ENCODE data around the gene WARS2.

WARS2 gene

DNA sequence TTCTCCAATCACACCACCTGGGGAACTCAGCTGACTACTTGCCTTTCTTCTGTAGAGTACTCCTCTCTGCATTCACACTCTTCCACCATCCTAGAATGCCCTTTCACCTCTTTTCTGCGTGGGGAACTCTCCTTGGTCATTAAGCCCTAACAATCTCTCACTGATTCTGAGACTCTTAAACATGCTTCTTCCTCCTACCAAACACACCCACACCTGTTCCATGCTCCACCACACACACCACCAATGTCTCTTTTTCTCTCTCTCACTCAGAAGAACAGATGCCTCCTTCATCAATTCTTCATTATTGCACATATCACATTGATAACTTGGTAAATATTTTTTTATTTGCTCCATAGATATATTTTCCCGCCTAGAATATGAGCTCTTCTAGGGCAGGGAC, 53.6 kb downstream of the WARS2 start:
- Mint-ChIP-seq H3K9me3 (peaks cover 3% of the 10 kb centered on the region), H3K4me3 (no peak overlapping the region), H3K4me1 (ENCODE audit: low read depth) (no peaks in the 10 kb centered on the region), H3K27me3 (ENCODE audit: low read depth) (no peaks in the 10 kb centered on the region), H3K27ac (no peak overlapping the region), H3K36me3 (ENCODE audit: low read depth) (no peaks in the 10 kb centered on the region)
- DNase-seq (ENCODE audit: low spot score): no peak

DNA sequence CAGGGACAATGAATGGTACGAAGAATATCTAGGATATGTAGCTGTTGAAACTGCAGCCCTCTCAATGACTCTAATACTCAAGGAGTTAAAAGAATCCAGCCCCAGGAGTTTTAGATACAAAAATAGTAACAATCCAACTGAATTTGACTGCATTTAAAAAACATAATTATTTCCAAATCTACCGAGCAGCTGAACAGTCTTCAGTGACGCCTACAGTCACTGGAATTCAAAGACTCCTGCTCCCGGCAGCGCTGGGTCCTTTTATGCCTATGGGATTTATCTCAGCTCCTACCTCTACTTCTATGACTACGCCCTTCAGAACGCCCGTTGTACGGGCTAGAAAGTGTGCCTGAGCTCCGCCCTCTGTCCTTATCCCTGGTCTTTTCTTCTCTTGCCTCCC, 55.7 kb downstream of the WARS2 start:
- H3K27me3 Mint-ChIP-seq (ENCODE audit: low read depth): no peaks in the 10 kb centered on the region
- H3K36me3 Mint-ChIP-seq (ENCODE audit: low read depth): no peaks in the 10 kb centered on the region
- peaks cover 7% of the 10 kb centered on the region for H3K9me3 Mint-ChIP-seq
- no peak for DNase-seq (ENCODE audit: low spot score)
- no peak overlapping the region for H3K27ac Mint-ChIP-seq
- H3K4me1 Mint-ChIP-seq (ENCODE audit: low read depth): no peaks in the 10 kb centered on the region
- no peak overlapping the region for H3K4me3 Mint-ChIP-seq

DNA sequence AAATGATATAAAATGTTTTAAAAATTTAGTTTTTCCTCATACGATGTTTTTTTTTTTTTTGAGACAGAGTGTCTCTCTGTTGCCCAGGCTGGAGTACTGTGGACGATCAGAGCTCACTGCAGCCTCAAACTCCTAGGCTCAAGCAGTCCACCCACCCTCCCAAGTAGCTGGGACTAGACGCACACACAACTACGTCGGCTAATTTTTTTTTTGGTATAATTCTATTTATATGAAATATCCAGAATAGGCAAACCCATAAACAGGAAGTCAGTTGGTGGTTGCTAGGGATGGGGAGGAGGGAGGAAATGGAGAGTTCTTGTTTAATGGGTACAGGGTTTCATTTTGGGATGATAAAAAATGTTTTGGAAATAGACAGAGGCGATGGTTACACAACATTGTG, 56.5 kb downstream of the WARS2 start:
- no peak for DNase-seq (ENCODE audit: low spot score)
- Mint-ChIP-seq H3K4me3 (no peak overlapping the region), H3K9me3 (peaks cover 9% of the 10 kb centered on the region)

DNA sequence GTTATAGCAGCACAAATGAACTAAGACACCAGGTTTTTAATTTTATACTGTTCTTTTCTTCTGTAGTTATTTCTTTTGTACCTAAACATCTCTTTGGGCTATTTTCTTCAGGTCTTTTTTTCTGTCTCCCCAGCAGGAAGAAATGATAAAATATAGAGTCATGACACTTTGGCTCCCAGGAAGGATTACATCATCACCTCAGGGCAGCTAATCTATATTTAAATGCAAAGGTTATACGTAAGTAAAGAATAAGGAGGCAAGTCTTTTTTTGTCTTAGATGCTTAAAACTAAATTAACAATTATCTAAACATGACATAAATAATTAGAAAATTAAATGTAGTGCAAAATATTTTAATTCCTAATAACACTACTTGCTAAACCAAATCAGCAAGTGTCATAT, 57.0 kb downstream of the WARS2 start:
- no peaks in the 10 kb centered on the region for H3K36me3 Mint-ChIP-seq (ENCODE audit: low read depth)

More for the DNA sequence above, 56.5 kb downstream of the WARS2 start:
- Mint-ChIP-seq H3K36me3 (ENCODE audit: low read depth) (no peaks in the 10 kb centered on the region), H3K27ac (no peak overlapping the region), H3K4me1 (ENCODE audit: low read depth) (no peaks in the 10 kb centered on the region), H3K27me3 (ENCODE audit: low read depth) (no peaks in the 10 kb centered on the region)

DNA sequence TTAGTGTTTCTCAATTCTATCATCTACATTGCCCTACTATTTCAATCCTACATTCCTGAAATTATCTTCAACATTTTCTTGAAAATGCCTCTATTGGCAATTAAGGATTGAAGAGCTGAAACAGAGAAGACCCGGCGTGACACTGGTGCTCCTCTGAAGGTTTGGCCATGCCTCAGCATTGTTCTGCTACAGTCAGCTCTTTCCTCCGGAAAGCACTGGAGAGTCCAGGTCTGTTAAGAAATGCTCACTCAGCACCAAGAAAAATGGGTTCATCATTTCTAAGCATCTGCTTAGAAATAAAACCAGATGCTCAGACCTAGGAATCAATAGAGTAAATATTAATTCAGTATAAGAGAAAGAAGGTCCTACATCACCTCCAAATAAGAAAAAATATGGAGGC, 58.8 kb downstream of the WARS2 start:
- no peak overlapping the region for H3K4me3 Mint-ChIP-seq
- H3K9me3 Mint-ChIP-seq: peaks cover 9% of the 10 kb centered on the region
- H3K36me3 Mint-ChIP-seq (ENCODE audit: low read depth): no peaks in the 10 kb centered on the region
- no peaks in the 10 kb centered on the region for H3K27me3 Mint-ChIP-seq (ENCODE audit: low read depth)
- no peaks in the 10 kb centered on the region for H3K4me1 Mint-ChIP-seq (ENCODE audit: low read depth)
- no peak overlapping the region for H3K27ac Mint-ChIP-seq
- no peak for DNase-seq (ENCODE audit: low spot score)

More for the DNA sequence above, 57.0 kb downstream of the WARS2 start:
- Mint-ChIP-seq H3K27ac (no peak overlapping the region), H3K4me3 (no peak overlapping the region), H3K9me3 (peaks cover 9% of the 10 kb centered on the region), H3K27me3 (ENCODE audit: low read depth) (no peaks in the 10 kb centered on the region), H3K4me1 (ENCODE audit: low read depth) (no peaks in the 10 kb centered on the region)
- no peak for DNase-seq (ENCODE audit: low spot score)

DNA sequence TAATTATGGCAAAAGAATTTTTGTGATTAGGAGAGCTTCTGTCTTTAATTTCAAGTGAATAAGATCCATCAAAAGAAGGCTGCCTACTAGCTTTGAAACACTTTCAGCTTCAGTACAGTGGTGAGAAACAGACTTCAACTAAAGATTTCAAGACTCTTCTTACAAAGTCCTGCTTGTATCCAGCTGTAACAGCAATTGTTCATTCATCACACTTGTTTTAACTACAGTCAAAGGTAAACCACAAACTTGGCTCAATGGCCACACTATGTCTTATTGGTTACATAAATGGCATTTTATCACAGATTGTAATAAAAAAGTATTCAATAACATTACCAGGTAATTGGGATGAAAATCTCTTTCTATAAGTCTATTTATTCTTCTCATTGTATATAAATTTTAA, 59.2 kb downstream of the WARS2 start:
- no peaks in the 10 kb centered on the region for H3K36me3 Mint-ChIP-seq (ENCODE audit: low read depth)
- DNase-seq (ENCODE audit: low spot score): no peak
- H3K27ac Mint-ChIP-seq: no peak overlapping the region
- no peak overlapping the region for H3K4me3 Mint-ChIP-seq
- no peaks in the 10 kb centered on the region for H3K4me1 Mint-ChIP-seq (ENCODE audit: low read depth)
- no peaks in the 10 kb centered on the region for H3K27me3 Mint-ChIP-seq (ENCODE audit: low read depth)
- H3K9me3 Mint-ChIP-seq: peaks cover 9% of the 10 kb centered on the region

DNA sequence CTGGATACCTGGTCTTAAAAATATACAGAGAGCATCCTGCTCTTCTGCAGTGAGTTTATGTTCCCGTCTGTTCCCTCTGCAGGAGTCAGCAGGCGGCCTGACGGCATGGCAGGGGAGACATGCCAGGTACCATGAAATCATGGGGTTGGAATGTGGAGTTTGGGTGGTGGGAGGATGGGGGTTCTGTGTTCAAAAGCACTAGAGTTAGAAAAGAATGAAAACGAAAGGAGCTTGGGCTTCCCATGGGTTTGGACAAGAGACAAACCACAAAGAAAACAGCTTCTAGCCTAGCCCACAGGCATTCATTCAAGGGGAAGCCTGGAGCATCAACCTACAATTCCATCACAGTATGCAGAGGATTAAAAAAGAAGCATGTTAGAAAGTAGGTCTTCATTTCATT, 59.9 kb downstream of the WARS2 start:
- Mint-ChIP-seq H3K4me3 (no peak overlapping the region), H3K27ac (no peak overlapping the region), H3K27me3 (ENCODE audit: low read depth) (no peaks in the 10 kb centered on the region), H3K36me3 (ENCODE audit: low read depth) (peaks cover 3% of the 10 kb centered on the region), H3K9me3 (peaks cover 9% of the 10 kb centered on the region), H3K4me1 (ENCODE audit: low read depth) (no peaks in the 10 kb centered on the region)
- DNase-seq (ENCODE audit: low spot score): no peak

DNA sequence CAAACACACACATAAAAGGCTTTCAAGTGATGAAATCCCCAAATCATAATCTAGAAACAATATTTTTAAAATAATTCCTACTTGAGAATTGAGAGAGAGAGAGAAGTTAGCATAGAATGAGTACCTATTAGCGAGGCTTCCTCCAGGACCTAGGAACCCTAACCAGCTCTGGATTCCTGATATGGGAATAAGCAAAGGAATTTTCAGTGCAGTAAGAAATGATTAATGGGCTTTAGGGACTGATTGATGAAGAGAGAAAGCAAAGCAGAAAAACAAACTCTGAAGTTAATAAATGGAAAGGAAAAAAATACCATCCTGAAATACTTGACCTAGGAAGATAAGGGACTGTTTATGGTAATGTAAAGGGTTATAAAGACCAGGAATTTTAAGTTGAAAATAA, 60.6 kb downstream of the WARS2 start:
- H3K27me3 Mint-ChIP-seq (ENCODE audit: low read depth): no peaks in the 10 kb centered on the region
- DNase-seq (ENCODE audit: low spot score): no peak
- H3K9me3 Mint-ChIP-seq: peaks cover 9% of the 10 kb centered on the region
- no peak overlapping the region for H3K4me3 Mint-ChIP-seq
- peaks cover 3% of the 10 kb centered on the region for H3K36me3 Mint-ChIP-seq (ENCODE audit: low read depth)
- H3K4me1 Mint-ChIP-seq (ENCODE audit: low read depth): no peaks in the 10 kb centered on the region
- no peak overlapping the region for H3K27ac Mint-ChIP-seq

DNA sequence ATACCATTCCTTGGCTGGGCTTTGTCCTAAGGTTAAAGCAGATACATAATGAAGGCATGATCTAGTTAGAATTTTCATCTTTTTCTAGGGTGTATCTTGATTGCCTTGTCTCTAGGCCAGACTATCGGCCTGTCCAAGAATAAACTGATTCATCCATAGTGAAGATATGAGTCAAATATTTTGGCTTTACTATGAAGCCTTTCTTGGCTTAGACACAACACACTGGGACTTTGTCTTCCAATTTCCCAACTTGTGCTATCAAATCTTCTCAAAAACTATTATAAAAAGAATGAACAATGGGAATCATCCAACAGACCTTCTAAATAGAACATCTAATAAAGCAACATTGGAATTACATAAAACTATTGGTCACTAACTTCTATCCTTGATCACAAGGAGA, 64.8 kb downstream of the WARS2 start:
- H3K27ac Mint-ChIP-seq: no peak overlapping the region
- H3K4me3 Mint-ChIP-seq: no peak overlapping the region
- H3K27me3 Mint-ChIP-seq (ENCODE audit: low read depth): no peaks in the 10 kb centered on the region
- H3K4me1 Mint-ChIP-seq (ENCODE audit: low read depth): no peaks in the 10 kb centered on the region
- peaks cover 11% of the 10 kb centered on the region for H3K9me3 Mint-ChIP-seq
- H3K36me3 Mint-ChIP-seq (ENCODE audit: low read depth): peaks cover 5% of the 10 kb centered on the region
- no peak for DNase-seq (ENCODE audit: low spot score)

DNA sequence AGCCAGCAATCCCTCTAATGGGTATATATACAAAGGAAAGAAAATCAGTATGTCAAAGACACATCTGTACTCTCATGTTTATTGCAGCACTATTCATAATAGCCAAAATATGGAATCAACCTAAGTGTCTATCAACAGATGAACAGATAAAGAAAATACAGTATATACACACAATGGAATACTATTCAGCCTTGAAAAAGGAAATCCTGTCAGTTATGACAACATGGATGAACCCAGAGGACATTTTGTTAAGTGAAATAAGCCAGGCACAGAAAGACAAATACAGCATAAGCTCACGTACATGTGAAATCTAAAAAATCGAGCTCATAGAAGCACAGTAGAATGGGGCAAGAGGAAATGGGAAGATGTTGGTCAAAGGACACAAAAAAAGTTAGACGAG, 69.1 kb downstream of the WARS2 start:
- peaks cover 5% of the 10 kb centered on the region for H3K9me3 Mint-ChIP-seq
- DNase-seq (ENCODE audit: low spot score): no peak
- H3K4me3 Mint-ChIP-seq: no peak overlapping the region
- H3K36me3 Mint-ChIP-seq (ENCODE audit: low read depth): peaks cover 5% of the 10 kb centered on the region
- no peaks in the 10 kb centered on the region for H3K4me1 Mint-ChIP-seq (ENCODE audit: low read depth)
- H3K27me3 Mint-ChIP-seq (ENCODE audit: low read depth): no peaks in the 10 kb centered on the region
- no peak overlapping the region for H3K27ac Mint-ChIP-seq

DNA sequence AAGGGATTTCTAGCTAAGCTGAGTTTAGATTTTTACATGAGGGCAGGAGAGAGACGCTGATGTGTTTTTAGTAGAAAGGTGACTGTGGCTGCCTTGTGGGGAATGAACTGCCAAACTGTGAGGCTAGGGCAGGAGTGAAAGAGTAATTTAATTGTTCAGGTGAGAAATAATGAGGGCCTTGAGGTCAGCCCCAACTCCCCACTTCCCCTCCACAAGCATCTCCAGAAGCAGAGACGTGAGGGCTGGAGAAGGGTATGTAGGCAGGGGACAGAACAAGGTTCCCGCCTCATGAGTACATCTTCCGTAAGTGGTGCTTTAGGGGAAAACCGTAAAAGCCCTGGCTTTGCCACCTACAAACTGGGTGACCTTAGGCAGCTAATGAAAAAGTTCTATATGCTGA, 70.8 kb downstream of the WARS2 start:
- H3K4me1 Mint-ChIP-seq (ENCODE audit: low read depth): no peaks in the 10 kb centered on the region
- no peak overlapping the region for H3K27ac Mint-ChIP-seq
- peaks cover 5% of the 10 kb centered on the region for H3K9me3 Mint-ChIP-seq
- H3K36me3 Mint-ChIP-seq (ENCODE audit: low read depth): peaks cover 2% of the 10 kb centered on the region
- no peak overlapping the region for H3K4me3 Mint-ChIP-seq
- H3K27me3 Mint-ChIP-seq (ENCODE audit: low read depth): no peaks in the 10 kb centered on the region
- DNase-seq (ENCODE audit: low spot score): no peak

DNA sequence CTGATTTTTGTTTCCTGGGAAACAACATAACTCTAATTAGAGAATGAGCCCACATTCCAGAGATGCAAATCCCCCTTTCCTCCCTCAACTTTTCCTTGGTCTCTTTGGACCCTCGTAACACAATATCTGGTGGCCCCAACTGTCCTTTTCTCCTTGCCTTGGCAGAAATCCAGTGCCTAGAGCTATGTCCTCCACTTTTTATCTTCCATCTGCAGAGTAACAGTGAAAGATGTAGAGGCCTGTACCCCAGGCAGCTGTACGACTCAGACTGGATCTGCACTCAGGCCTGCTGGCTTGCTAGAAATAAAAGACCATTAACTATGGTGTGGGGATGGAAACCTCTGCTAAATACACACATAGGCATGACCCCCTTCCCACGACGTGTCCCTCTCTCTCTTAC, 72.0 kb downstream of the WARS2 start:
- Mint-ChIP-seq H3K9me3 (peaks cover 5% of the 10 kb centered on the region), H3K4me1 (ENCODE audit: low read depth) (no peaks in the 10 kb centered on the region), H3K36me3 (ENCODE audit: low read depth) (peaks cover 2% of the 10 kb centered on the region), H3K27me3 (ENCODE audit: low read depth) (no peaks in the 10 kb centered on the region), H3K4me3 (no peak overlapping the region), H3K27ac (no peak overlapping the region)
- DNase-seq (ENCODE audit: low spot score): no peak

DNA sequence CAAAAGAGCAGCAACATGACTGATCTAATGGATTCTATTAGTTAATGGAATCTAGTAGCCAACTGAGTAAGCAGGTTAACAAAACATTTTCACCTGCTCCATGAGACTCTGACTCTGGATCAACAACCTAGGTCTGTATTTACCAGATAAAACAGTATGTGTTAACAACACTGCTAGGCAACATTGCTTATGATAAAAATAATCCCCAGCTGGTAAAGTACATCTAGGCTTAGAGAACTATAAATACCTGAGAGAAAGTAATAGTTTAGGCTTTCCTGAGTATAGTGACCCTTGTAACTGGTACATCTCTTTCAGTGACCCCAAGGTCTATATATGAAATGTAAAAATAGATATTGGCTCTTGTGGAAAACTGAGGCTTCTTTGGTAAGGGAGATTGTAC, 78.8 kb downstream of the WARS2 start:
- Mint-ChIP-seq H3K27ac (no peak overlapping the region), H3K9me3 (no peaks in the 10 kb centered on the region), H3K27me3 (ENCODE audit: low read depth) (no peaks in the 10 kb centered on the region), H3K36me3 (ENCODE audit: low read depth) (no peaks in the 10 kb centered on the region), H3K4me1 (ENCODE audit: low read depth) (no peaks in the 10 kb centered on the region), H3K4me3 (no peak overlapping the region)
- DNase-seq (ENCODE audit: low spot score): no peak

DNA sequence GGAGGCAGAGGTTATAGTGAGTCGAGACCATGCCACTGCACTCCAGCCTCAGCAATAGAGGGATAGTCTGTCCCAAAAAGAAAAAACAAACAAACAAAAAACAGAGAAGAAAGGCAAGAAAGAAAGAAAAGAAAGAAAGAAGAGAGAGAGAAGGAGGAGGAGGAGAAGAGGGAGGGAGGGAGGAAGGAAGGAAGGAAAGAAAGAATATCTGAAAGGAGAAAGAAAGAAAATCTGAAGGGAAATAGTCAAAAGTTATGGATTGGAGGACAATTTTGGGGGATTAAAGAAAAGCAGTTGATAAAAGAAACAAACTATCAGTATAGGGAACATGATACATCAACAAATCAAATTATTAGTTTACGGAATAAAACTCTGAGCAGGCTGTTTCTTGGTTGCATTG, 84.9 kb downstream of the WARS2 start:
- H3K9me3 Mint-ChIP-seq: no peaks in the 10 kb centered on the region
- H3K4me3 Mint-ChIP-seq: no peak overlapping the region
- DNase-seq (ENCODE audit: low spot score): no peak
- no peaks in the 10 kb centered on the region for H3K4me1 Mint-ChIP-seq (ENCODE audit: low read depth)
- no peak overlapping the region for H3K27ac Mint-ChIP-seq
- no peaks in the 10 kb centered on the region for H3K36me3 Mint-ChIP-seq (ENCODE audit: low read depth)
- H3K27me3 Mint-ChIP-seq (ENCODE audit: low read depth): no peaks in the 10 kb centered on the region

DNA sequence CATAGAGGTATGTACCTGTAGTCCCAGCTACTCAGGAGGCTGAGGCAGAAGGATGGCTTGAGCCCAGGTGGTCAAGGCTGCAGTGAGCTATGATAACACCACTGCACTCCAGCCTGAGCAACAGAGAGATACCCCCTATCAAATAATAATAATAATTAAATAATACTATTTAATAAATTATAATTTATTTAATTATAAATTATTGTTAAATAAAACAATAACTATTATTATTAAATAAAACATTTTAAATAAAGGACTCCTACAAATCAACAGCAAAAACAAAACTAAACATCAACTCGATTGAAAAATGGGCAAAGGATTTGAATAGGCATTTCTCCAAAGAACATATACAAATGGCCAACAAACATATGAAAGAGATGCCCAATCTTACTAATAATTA, 86.5 kb downstream of the WARS2 start:
- no peak for DNase-seq (ENCODE audit: low spot score)
- Mint-ChIP-seq H3K4me3 (no peak overlapping the region), H3K36me3 (ENCODE audit: low read depth) (no peaks in the 10 kb centered on the region), H3K27me3 (ENCODE audit: low read depth) (no peaks in the 10 kb centered on the region), H3K9me3 (no peaks in the 10 kb centered on the region), H3K4me1 (ENCODE audit: low read depth) (no peaks in the 10 kb centered on the region), H3K27ac (no peak overlapping the region)

Data from T-helper 2 cell treated with Interferon-gamma antibody and Interleukin-4, amounts not matched to agents 5 μg/mL and 100 μg/mL, for 36 hours (primary cell).